NB4 (cell line): Measurements from ENCODE around the gene GRID2.

Experiments
- CTCF ChIP-seq: IDR thresholded peaks from one replicate; pipeline ENCODE4 v1.5.1; 2012; ENCODE audit warnings: low read depth, low read length
- POLR2A ChIP-seq: IDR thresholded peaks from 2 replicates; pipeline ENCODE4 v1.6.1; 2011; ENCODE audit warnings: mild to moderate bottlenecking; ENCODE audit not compliant: insufficient read length; ENCODE audit errors: extremely low read depth

GRCh38 chr4:93061826-93062225, 758.1 kb downstream of the GRID2 start:
- TF ChIP-seq CTCF (no peak), POLR2A (no peak)
